Activated naive CD8-positive, alpha-beta T cell treated with anti-CD3 and anti-CD28 coated beads, Interleukin-2, amount 50 U/mL, for 16 hours (primary cell): ENCODE data around the gene SEMA3F.

Source experiments
- DNase-seq: peaks from one replicate; pipeline ENCODE4 v3.0.0-alpha.2; 2020; ENCODE audit warnings: low read depth, low spot score

Gene SEMA3F

DNA sequence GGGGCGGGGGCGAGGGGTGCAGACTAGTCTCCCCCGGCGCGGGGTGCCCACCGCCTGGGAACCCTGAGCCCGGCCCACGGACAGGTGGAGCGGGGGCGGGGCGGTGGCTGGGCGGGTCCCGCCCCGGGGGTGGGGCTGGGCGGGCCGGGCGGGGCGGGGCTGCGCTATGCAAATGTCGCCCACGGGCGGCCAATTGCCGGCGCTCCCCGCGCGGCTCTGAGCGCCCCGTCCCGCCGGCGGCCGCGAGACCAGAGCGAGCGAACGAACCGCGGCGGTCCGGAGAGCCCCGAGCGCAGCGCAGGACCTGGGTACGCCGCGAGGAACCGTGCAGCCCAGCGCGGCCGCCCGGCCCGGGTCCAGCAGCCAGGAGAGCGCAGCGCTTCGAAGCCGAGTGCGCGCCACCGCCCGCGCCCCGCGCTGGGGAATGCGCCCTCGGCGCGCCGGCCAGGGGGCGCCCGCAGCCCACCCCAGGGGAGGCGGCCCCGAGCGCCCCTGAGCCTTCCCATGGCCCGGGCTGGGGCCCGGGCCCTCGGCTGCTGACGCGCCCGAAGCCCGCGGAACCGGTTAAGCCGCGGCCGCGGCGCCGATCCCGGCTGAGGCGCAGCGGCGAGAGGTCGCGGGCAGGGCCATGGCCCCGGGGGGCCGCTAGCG is at the start of gene SEMA3F:
Gene SEMA3F (plus strand): TSS at position 485 of the 651 bp plus-strand sequence. CDS start 4,299 bp downstream, outside the sequence.
- peak; percentile 10 for DNase-seq

DNA sequence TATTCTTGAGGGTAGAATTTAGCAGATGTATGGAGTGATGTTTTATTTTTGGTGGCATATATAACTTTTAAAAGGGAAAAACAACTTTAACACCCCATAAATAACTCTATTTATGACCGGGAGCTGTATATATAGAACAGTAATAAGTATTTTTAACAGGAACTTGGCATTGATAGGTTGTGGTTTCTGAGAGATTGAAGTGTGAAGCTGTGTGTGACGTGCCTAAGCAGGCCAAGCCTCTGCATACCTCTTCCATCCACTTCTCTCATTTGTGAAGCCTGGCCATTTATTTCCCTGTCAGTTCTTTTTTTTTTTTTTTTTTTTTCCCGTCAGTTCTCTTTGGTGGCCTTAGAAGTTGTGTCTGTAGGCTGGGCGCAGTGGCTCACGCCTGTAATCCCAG is 43.4 kb upstream of the SEMA3F start:
- no peak for DNase-seq

DNA sequence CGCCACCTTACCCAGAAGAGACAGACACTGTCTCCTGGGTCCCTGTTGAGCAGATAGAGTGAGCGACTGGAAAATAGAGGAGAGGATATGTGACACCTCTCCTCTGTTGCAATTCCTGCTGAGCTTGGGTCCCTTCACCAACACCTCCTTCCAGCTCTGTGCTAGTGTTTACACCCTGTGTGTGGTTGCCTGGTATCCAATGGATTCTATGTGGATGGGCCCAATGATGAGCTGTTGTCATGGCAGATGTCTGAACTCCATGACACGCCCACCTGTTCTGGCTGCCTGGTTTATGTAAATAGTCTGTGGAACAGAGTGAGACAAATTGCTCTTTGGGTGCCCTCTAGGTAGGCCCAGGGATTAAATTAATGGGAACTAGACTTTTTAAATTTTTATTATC is 42.7 kb upstream of the SEMA3F start:
- DNase-seq = no peak

DNA sequence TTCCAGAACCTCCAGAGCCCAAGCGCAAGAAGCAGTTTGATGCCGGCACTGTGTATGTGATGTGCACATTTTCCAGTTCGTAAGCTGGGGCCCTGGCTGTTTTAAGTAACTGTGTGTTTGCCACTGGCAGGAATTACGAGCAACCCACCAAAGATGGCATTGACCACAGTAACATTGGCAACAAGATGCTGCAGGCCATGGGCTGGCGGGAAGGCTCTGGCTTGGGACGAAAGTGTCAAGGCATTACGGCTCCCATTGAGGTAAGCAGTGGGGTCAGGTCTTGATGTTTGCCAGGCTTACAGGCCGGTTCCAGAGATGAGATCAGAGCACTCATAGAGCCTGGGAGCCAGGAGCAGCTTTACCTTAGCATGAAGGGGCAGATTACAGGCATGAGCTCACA is 38.0 kb upstream of the SEMA3F start:
- DNase-seq = no peak

DNA sequence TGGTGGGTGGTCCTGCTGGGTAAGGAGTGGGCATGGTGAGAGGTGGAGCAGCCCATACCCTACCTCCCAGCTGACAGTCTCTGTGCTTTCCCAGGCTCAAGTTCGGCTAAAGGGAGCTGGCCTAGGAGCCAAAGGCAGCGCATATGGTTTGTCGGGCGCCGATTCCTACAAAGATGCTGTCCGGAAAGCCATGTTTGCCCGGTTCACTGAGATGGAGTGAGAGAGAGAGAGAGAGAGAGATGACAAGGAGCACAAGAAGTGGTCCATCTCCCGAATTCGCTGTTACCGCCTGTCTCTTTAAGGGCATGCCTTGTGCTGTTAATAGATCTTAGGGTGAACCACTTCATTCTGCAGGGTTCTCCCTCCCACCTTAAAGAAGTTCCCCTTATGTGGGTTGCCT is 36.9 kb upstream of the SEMA3F start:
- no peak for DNase-seq

DNA sequence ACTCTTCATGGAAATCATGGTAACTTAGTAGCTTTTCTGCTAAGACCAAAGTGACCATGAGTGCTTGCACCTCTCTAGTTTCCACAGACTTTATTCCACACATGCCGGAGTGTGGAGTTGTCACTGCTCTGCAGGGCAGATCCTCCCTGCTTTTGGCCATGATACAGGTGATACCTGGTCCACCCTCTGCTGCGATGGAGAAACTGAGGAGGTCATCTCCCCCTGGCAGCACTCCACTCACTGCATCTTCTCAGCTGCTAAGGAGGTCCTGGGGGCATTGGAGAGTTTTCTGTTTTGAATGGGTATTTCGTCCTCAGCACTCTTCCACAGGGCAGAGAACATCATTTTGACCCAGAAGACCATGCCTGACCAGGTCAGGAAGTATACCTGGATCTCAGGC is 35.3 kb upstream of the SEMA3F start:
- no peak for DNase-seq

DNA sequence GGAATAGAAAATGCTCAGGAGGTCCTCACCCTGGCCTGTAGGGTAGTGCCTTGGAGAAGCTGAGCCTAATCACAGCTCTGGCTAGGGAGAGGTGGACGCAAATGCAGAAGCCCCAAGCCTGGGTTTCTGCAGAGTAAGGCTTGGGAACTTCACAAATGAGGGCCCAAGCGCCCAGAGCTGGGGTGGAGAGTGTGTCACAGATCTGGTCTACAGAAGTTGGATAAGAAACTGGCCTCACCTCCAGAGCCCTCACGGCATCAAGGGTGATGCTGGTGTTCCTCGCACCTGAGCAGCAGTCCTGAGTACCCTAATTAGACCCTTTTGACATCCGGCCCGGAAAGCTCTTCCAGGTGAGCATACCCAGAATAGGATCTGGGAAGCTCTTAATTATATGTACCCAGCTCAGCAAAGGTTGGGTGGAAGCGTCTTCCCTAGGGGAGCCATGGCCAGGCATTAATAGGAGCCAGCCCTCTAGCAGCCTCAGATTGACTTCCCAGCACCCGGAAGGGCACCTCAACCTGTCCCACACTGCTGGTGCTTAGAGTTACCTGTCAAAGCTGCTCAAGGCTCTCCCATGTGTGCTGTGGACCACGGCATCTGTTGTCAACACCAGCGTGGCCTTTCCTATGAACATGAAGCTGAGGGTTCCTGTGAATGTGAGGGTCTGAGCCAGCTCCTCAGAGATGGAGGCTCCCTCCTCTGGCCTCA is 34.6 kb upstream of the SEMA3F start:
- DNase-seq = no peak

DNA sequence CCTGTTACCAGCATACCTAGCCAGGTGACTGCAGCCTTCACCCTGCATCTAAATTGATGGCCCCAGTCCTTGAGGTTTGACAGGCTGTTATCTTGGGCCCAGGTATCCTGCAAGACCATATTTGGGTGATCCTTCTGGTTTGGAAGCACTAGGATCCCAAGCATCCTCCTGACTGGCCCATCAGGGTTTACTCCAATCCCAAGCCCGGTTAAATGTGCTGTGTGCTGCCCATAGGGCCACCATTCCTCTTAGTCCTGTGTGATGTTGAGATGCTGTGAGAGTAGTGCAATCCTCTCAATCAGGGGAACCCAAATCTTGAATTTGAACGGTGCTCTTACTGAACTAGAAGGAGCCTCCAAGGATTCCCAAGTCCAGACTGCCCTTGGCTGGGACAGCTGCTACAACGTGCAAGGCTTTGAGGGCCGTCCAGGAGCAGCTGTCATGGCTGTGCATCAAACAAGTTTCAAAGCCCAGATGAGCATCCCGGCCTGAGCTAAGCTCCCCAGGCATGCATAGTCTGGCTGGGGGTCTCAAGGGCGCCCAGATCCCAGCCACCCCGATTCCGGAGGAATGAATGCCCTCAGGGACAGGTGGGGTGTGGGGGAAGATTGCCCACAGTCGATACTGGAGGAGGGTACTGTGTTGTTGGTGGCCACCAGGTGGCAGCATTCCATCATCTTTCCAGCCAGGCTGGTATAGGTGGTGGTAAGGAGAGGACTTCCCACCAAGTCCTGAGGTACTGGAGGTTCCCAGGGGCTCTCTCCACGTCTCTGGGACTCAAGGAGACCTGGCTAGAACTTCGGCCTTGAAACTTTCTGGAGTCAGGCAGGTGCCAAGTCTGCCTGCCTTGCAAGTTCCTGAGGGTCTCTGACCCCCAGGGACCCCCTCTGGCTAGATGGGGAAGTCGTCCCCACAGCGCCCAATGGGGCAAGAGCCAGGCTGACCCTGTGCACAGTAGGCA is 33.8 kb upstream of the SEMA3F start:
- DNase-seq = peak; percentile 32

DNA sequence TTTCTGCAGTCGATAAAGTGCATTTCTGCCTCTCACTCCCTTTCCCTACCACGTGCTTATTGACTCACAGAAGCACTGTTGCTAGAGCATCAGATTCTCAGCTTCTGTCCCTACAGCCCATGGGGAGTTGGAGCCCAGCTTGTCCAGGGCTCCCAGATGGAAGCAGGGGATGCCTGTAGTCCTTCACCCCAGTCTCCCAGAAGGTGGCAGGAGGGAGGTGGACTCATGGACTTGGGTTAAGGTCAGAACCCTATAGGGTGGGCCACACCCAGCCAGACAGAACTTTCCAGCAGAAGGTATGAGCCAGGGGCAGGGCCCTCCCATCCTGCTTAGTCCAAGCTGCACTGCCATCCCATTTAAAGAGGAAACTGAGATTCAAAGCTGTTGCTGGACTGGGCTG is 33.1 kb upstream of the SEMA3F start:
- DNase-seq = no peak

DNA sequence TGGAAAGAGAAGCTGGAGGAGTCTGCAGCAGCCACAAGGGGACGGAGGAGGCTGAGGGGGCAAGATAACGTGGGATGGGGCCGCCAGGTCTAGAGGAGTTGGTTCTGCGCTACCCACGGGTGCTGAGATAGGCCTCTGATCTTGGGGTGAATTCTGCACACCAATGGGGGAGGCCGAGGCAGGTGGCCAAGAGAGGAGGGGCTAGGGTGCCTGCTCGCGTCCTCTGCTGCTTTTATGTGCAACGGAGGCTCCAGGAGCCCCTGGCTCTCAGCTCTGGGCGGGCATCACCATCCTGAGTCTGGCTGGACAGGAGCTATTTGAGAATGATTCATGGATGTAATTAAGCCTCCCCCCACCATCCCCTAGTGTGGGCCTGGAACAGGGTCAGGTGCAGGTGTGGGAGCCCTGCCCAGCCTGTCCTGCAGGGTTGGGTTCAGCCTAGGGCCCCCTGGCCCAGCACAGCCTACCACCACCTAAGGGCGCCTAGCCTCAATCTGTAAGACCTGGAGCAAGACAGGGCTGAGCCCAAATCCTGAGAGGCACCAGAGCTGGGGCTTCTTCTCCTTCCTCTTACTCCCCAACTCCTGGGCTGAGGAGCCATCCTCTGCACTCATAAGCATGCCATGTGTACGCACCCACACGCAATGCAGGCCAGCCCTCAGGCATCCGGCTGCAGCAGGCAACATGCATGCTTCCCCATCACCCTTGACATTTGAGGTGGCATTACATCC is 32.3 kb upstream of the SEMA3F start:
- DNase-seq = no peak

DNA sequence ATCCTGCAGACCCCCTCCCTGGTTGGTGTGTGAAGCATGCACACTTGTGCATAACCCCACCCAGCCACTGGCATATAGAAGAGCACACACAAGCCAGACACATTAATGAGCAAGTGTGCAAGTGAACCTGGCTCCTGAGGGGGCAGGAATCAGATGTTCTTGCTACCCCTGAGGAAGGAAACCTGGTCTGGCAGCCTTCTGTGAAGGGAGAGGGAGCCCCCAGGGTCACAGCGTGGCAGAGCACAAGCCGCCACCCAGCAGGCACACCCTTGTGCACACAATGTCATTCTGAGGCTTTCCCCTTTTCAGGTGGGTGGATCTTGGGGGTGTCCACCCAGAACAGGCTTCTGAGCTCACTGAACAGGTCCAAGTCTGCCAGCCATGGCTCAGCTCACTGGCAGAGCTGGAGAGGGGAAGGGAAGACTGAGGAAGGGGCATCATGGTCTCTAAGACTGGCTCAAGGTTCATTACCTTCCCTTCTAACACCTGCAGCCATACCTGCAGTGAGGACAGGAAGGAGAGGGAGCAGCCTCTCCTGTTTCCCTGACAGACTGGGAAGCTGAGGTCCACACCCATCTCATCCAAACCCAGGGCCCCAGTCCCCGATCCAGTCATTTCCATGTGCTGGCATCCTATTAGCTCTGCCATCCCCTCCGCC is 31.6 kb upstream of the SEMA3F start:
- no peak for DNase-seq

DNA sequence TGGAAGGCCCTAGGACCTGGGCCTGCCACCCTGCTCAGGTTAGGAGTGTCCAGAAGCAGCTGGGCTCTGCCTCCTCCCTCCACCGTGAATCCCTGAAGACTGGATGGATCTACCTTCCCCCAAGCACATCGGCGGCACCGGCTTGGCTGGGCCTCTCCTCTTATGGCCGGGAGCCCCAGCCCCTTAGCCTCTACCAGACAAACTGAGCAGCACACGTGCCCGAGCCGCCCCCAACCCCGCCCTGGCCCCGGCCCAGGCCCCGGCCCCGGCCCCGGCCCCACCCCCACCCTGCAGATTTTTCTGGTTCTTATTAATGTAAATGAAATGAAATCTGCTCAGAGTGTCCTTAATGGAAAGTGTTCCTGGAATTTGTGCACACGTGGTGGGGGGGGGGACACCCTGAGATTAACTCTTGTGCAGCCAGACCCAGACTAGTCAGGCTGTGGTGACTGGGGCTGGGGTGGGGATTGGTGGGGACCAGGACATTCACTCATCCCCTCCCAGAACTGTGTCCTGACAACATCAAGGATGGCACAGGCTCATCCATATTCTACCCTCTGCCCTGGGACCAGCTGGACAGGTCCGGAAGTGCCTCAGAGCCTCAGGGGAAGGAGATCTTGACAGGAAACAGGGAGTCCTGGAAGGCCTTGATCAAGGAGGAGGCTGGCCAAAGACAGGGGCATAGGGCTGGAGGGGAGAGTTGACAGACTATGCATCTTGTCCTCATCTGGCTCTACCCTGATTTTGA is 30.9 kb upstream of the SEMA3F start:
- DNase-seq = no peak

DNA sequence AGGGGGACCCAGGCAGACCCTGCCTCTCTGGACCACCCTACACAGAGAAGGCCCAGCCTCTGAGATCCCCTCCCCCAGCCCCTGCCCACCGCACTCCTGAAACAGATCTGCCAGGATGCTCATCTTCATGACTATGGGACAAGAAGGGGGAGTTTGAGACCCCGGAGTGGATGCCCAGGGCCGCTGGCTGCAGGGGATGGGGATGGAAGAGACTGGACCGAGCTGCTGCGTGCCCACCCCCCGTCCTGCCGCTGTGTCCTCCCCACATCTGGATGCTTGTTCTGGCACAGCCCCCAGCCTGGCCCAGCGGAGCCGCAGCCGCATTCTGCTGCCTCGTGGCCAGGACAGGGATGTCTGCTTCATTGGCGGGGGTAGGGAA is 30.3 kb upstream of the SEMA3F start:
- DNase-seq = no peak

DNA sequence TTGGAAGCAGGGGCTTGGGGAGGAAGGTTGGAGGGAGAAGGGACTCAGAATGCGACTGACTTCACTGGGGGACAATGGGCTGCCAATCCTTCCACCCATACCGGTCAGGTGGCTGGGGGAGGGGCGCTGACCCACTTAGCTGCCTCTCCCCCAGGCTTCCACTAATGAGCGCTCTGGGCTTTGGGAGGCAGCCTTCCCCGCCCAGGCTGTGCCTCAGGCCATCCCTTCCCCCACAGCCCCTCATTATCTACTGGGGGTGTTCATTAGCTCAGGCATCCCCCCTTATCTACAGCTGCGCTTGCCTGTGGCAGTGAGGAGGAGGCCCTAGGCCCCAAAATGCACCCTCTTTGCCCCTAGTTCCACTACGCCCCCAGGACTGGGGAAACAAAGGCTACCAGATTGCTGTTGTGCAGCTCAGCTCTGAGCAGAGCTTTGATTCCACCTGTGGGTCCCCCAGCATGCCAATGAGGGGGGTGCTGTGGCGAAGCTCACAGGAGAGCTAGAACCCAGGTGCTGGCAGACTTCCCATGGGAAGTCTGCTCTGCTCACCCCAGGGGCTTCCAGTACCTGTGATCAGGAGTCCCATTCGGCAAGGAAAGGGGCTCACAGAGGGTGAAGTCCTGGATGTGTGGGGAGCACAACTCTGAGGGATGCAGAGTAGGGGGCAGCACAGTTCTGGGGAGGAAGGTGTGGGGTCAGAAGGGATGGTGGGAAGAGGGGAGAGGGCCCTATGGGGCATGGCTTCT is 29.4 kb upstream of the SEMA3F start:
- DNase-seq = no peak

DNA sequence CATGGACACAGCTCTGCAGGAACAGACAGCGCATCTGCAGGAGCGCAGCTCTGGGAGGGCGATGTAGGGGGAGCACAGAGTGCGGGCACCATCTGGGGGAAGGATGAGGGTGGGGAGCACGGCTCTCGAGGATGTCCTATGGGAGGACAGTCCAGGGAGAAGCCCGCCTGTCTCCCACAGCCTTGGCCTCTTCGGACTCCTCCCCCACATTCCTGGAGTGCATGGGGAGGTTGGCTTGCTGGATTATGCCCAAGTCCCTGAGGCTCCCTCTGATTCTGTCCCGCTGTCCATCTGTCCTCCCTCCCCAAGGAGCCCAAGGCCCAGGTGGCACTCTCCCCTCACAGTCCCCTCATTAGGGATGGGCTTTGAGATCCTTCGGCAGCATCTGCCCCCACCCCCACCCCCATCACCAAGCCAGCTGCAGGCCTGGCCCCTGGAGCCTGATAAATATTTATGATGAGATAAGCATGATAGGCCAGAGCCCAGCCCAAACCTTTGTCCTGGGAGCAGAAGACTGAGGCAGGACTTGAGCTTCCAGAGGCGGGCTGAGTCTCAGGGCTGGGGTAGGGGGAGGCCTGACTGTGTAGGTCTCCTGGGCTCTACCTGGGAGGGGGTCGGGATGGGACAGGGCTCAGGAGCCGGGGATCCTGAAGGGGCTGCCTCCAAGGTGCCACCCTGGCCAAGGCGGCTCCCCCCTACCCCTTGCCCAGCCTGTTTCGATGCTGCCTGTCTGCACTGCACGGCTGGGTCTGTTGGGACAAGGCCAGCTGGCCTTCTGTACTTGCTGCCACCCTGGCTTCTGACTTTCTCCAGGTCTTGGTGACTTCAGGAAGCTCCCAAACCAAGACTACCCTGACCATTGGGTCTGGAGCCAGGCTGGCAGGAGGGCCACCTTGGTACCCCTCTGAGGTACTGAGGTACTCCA is 28.6 kb upstream of the SEMA3F start:
- no peak for DNase-seq

DNA sequence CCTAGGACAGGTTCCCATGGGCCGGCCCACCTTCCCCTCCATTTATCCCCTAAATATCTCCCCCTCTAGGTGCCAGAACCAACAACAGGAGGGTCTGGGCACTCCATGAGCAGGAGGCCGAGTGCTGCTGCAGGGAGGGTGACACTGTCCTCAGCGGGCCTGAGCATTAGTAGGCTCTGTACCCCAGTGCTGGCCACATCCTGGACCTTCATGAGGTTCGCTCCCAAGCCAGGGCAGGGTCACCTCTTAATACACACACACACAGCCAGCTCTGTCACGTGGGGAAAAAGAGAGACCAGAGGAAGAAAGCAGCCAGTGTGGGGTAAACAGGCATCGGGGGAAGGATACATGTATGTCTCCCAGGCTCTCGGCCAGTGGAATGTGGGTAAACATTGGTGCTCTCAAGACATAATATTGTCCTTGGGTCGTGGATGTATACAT is 27.9 kb upstream of the SEMA3F start:
- no peak for DNase-seq

DNA sequence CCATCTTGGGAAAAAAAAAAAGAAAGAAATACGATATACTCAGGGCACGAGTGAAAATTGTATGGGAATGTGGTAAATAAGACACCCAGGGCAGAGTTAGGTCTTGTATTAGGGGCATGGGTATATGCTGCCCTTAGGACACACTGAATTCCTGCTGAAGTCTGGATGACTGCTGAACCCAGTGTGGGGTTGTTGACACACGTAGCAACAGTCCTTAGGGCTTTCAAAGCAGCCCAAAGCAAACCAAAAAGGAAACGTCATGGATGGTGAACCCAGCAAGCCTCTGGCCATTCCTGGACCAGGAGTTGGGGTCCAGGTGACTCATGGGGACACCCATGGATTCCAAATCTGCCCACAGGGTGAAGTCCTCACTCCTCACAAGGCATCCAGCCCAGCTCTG is 27.1 kb upstream of the SEMA3F start:
- no peak for DNase-seq

DNA sequence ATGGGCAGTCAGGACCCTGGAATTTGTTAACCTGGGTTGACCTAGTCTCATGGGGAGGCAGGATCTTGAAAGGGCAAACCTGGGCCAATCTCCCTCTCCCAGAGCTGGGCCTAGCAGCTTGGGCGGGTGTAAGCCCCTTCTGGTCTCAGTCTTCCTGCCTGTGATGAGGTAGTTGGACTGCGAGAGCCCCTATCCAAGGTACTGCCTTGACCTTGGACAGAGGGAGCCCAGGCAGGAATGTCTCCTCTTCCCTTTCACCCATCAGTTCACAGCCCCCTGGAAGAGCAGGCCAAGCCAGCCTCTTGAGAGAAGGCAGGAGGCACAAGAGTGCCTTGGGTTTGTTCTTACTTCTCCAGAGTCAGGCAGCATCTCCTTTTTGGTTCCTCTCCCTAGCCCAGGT is 24.7 kb upstream of the SEMA3F start:
- DNase-seq = no peak
